NCI-H1417 (cell line): Measurements from ENCODE around the gene NDOR1.

Experiments used
- DNase-seq, 3 experiments: peaks; one replicate each; lab custom pipeline; 2025; lab: John Stamatoyannopoulos, UW

The NDOR1 gene

DNA sequence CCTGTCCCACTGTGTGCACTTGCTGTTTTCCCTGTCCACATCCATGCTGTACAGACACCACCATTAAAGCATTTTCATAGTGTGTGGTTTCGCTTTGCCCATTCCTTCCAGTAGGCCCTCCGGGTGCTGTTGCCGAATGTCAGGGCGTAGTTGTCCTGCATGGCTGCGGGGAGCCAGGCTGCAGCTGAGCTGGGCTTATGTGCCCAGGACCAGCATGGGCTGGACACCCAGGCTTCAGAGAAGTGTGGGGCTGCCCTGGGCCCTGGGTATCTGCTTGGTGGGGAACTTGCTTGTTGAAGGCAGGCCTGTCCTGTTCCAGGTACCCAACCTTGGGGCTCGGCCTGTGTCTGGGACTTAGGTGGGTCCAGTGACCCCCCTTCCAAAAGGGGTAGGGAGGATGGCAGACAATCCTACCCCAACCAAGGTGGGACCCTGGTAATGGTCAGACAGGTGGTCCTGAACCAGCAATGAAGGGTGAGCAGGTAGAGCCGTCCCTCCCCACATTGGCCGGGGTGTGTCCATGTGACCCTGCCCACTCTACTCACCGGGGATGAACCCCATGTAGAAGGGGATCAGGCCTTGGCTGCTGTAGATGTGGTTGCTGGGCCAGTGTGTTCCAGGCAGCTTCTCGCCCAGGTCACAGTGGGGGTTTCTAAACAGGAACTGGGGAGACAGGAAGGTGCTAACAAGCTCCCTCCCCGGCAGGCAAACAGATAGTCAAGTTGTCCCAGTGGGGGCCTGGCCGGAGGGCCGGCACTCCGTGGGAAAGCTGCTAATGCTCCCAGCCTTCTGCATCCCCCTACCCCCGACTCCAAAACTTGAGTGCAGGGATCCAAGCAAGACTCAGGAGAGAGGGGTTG is 38.4 kb downstream of the NDOR1 start:
- peak in 1 of 3 experiments; percentile 73 for DNase-seq

DNA sequence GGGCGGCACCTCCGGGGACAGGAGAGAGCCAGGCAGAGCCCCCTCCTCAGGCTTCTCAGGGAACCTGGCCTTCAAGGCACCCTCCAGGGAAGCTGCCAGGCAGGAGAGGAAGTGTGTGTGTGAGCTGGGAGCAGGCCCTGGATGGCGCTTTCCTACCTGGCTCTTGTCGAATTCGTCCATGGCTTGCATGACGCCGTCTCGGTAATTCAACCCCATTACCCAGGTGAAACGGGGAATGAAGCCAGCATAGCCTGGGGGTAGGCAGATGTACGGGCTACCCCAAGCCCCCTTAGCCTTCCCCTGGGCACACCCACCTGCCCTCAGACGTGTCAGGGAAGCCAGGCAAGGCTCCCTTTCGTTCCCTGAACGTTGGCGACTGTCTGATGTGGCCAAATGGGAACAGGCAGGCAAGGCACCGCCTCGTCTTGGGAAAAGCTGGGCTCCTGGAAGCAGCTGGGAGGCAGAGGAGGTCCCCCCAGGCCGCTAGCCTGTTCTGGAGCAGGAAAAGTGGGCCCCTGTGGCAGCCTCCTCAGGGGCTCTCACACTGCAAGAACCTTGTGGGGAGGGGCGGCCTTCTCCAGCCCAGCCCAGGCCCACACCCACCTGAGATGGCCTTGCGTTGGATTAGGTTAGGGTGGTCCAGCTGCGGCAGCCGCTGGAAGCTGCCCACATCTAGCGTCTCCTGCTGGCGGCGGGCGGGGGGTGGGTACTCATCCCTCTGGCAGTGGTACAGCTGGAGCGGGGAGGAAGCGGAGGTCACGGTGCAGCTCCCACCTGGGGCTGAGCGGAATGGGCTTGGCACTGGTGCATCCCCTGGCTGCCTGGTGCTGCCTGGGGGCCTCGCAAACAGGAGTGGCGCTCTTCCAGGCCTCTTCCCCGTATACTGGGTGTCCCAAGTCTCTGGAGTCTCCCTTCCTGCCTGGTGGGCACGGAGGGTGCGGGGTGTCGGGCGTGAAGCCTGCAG is 39.3 kb downstream of the NDOR1 start:
- DNase-seq, result peak in 2 of 3 experiments; percentile 43 to 73

DNA sequence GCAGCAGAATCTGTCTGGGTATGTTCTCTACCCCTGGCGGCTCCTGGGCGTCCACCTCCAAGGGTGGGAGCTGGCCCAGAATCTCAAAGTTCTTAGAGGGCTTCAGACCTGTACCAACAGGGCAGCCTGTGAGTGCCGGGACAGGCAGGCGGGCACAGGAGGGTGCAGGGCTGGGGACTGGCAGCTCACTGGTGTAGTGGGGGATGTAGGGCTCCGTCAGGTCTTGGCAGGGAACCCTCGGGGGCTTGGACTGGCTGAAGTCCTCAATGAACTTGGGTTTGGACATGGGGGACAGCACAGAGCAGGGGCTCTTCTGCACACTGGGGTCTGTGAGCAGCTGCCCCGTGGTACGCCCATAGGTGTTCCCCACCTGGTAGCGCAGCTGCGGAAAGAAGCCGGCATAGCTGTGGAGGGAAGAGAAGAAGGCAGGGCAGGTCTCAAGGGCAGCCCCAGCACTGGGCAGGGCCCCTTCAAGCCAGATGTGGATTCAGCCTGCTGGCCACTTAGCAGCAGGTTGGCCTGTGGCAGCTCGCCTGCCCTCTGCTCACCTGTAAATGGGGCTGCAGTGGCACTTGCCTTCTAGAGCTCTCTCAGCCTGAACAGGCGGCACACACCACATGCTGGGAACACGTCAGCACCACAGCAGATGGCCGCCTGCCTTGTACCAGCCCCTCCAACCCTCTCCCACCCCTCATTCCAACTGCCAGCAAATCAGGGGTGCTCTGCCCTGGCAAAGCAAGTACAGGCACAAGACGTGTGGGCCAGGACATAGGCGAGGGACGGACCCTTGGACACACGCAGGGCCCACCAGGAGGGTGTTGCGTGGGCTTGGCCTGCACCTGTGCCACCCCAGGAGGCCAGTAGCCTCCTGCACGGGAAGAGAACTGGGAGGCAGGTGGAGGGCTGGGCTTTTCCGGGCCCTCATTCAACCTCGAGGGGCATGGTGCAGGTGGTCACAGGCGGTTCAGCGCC is 40.2 kb downstream of the NDOR1 start:
- peak in 2 of 3 experiments; percentile 72 to 84 for DNase-seq

DNA sequence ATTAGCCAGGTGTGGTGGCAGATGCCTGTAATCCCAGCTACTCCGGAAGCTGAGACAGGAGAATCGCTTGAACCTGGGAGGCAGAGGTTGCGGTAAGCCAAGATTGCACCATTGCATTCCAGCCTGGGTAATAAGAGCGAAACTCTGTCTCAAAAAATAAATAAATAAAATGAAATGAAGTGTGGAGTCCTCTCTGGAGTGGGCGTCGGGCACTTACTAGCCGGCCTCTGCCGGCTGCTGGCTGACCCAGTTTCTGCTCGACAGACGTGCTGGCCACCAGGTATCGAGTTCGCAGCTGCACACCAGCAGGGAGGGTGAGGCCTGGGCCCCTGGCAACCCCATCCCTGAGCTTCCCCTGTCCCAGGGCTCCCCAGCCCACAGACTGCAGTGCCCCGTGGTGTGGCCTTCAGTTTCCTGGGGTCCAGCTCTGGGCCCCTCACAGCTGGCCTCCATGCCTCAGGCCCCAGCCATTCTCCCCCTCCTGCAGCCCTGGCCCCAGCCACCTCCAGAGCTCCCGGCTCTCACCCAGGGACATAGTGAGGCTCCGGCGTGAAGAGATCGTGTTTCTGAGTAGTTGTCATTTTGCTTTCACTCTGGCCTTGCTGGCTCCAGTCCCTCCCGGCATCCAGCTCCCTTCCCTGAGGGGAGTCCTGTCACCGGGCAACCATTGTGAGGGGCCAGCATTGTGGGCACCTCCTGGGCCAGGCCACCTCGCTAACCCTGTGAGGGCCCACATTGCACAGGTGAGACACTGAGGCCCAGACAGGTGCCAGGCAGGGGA is 41.8 kb downstream of the NDOR1 start:
- peak in 1 of 3 experiments; percentile 22 for DNase-seq

DNA sequence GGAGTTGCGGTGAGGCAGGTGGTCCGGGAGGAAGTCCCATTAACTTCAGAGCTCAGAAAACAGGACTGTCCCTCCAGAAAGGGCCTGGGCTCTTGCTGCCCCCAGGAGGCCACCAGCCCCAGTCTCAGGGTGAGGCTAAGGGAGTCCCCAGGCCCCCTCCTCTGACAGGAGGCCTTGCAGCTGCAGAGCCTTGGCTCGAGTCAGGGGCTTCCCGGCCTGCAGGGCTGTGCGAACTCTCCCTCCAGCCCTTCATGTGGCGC is 42.3 kb downstream of the NDOR1 start:
- DNase-seq, result no peak

DNA sequence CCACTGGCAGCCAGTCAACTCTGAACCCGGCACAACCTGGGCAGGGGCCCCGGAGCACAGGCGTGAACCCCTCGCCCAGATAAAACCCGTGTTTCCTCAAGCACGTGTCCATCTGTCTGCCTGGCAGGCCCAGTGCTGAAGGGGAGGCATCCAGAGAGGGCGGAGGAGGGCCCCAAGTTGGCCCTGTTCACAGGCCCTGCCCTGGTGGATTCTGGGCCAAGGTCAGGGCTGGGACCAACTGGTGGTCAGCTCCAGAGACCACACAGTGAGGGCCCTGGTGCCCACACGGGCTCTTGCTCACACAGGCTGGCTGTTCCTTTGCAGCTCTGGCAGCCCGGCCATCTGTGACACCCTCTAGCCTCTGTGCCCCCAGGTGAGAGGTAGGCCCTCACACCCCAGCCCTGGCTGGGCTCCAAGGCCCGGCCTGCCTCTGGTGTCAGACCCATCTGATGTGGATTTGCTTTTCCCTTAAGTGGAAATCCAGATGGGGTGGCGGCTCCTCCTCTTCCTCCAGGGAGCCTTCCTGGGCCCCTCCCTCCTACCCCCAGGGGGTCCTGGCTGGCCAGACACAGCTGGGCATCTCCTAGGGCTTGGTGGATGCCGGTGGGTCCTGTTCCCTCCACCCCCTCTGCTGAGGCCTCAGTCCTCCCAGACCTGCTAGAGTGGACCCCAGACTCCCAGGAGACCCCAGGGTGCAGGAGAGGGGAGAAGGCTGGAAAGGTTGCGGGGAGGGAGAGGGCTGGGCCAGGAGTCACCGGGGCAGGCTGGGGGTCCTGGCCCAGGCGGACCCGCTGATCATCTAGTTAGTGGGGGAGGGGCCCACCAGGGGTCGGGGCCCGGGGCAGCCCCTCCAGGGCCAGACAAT is 45.1 kb downstream of the NDOR1 start:
- DNase-seq, result no peak

DNA sequence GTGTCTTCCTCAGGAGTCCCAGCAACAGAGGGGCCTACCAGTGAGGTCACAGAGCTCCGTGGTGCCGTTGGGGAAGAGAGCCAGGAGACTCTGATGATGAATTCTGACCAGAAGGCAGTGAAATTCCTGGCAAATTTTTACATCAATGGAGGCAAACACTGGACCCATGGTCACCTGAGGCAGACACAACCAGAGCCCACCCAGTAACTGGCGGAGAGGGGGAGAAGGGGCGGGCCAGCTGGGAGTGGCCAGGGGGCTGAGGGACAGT is 45.6 kb downstream of the NDOR1 start, which contains the start of gene STPG3:
TSS of gene STPG3 (plus strand) at position 93 of the 268 bp plus-strand sequence. CDS start at position 94, 1 bp downstream.
- no peak for DNase-seq

DNA sequence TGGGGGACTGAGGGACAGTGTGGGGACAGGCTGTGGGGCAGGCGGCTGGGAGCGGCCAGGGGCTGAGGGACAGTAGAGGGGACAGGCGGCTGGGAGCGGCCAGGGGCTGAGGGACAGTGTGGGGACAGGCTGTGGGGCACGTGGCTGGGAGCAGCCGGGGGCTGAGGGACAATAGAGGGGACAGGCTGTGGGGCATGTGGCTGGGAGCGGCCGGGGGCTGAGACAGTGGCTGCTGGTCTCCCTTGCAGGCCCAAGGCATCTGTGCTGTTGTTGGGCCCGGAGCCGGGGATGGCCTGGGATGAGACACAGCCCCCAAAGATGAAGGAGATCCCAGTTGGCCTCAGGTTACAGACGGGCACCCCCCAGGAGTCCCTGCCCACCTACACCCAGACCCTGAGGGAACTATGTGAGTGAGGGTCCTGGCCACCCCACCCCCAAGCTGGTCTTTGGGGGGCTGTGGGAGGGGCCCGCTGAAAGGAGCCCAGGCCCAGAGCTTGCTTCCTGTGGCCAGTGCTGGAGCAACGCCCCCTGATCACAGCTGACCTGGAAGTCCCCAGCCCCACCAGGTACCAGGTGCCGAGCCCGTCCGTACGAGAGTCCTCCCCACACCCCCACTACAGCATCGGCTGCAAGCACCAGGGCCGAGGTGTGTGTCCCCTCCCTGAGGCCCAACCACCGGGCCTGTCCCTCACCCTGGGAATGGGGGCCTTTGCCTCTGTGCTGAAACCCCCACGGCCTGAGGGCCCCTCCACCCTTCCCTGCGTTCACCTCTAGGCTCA is 46.2 kb downstream of the NDOR1 start:
- DNase-seq, result no peak

DNA sequence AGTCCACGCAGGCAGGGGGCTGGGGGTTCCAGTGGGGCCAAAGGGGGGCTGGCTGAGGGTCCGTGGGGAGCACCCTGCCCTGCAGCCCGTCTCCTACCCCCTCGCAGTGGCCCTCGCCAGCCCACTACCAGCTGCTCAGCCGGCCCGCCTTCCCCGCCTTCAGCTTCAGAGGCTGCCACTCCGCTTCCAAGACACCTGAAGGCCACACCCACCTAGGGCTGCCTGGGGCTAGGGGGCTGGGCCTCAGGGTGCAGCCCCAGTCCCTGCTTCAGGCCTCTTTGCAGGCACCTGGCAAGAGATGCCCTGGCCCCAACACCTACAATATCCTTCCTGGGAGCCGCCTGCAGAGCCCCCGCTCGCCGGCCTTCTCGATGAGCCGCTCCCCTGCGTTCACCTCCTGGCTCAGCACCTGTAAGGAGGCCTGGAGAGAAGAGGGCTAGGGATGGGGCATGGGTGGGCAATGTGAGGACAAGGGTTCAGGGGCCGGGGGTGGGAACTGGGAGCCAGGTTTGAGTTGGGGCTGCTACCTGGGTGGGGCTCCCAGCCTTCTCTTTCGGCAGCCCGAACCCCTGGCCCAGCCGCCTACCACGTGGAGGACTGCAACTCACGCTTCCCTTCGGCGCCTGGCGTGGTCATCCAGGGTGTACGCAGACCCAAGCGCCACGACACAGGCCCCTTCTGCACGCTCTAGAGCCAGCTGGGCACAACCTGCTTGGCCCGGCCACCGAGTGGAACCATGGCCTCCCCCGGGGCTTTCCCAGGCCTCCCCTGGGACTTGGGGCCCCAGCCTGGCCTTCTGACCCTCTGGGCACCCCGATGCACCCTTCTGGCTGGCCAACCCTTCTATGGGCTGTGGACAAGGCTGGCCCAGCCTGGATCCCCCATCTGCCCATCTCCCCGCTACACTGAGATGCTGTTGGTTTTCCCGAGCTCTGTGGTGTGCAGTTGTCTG is 47.3 kb downstream of the NDOR1 start:
- DNase-seq, result peak; percentile 13 to 31 (median 30)

DNA sequence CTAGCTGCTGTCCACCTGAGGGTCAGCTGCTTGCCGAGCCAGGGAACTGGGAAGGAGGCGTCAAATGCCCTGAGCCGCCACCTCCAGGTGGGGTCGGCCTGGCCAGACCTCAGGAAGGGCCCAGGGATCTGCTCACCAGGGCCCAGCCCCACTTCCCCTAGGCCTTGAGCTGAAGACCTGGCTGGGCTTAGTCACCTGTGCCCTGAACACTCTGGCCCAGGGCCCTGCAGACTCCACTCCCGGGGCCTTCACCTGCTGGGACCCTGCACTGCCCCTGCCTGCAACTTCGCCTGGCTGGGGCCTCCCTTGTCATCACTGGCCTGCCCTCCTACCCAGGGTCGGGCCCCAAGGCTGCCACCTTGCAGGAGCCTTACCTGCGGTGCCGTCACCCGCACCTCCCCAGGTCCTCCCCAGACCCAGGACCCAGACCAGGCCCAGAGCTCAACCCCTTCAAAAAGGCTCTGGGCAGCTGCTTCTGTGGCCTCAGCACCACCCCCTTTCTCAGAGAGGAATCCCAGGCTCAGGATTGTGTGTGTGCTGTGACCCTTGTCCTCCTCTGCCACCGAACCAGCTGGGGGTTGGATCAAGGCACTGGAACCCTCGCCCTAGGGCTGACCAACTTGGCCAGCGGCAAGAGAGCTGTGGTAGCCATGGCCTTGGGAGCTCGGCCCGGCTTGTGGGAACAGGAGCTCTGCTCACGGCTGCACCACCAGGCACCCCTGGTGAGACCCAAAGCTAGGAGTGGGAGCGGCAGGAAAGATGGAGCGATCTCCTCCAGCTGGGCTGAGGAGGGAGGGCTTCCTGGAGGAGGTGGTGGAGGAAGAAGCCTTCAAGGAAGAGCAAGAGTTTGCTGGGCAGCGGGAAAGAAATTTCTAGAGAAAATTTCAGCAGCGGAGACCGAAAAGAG is 48.5 kb downstream of the NDOR1 start:
- DNase-seq, result peak in 2 of 3 experiments; percentile 54 to 60

DNA sequence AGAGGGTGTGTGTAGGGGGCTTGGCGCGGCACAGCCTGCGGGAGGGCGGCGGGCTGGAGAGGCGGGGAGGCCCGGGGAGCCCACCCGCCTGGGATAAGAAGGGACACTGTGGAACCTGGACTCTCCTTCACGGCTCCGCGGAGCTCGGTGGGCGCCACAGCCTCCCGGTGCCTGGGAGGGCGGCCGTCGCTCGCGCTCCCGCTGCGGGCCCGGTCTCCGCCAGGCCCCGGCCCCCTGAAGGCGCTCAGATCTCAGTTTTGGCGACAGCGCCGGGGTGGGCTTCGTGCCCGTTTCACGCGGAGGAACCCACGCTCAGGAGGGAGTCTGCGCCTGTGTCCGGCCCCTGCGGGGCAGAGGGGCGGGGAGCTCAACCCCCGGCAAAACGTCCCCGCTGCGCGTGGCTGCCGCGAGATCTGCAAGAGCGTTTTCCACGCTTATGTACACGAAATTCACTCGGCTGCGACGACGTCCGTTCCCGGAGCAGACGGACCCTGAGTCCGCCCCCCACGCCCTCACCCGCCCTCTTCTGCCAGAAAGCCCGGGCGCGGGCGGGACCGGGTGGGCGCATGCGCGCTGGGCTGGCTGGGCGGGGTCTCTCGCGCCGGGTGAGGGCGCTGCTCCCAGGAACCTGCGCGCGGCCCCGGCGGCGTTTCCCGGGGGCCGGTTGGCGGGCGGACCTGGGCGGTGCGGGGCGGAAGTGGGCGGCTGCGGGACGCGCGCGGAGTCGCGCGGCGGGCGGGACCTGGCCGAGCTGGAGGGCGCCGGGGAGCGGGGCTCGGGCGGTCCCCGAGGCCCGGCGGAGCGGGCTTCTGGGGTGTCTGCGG is 49.3 kb downstream of the NDOR1 start, which contains the start of gene NELFB:
TSS of gene NELFB (plus strand) at position 704 of the 824 bp plus-strand sequence.
- DNase-seq, result peak; percentile 85 to 95 (median 94)

DNA sequence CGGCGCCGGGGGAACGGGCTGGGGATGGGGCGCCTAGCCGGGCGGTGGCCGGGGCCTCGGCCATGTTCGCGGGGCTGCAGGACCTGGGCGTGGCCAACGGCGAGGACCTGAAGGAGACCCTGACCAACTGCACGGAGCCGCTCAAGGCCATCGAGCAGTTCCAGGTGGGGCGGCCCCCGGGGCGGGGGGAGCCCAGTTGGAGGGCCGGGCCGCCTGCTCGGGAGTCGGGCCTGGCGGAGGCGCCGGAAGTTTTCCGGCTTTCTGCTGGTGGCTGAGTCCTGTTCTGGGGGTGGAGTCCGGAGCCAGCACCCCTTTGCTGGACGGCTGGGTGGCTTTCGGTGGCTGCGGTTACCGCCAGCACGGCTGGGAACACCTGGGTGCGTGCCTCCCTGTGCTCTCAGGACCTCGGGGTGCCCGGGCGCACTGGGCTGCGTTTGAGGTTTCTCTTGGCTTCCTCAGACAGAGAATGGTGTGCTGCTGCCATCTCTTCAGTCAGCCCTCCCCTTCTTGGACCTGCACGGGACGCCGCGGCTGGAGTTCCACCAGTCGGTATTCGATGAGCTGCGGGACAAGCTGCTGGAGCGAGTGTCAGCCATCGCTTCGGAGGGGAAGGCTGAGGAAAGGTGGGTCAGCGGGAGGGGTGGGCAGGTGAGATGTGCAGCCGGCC is 50.1 kb downstream of the NDOR1 start:
- peak in 1 of 3 experiments; percentile 80 for DNase-seq

DNA sequence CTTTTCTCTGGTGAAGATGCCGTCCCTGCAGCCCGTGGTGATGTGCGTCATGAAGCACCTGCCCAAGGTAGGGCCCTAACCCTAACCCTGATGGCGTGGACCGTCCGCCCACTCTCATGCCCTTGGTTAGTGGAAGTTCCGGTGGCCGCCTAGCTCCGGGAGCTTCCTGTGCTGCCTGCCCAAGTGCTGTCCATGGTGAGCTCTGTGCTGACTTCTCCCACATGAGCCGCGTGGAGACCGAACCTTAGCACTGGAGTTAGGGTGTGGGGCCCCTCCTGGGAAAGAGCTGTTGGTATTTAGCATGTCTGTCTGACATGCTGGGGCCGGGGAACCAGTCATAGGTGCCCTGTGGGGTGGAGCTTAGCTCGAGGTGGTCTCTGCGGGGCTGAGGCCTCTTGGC is 50.9 kb downstream of the NDOR1 start:
- no peak for DNase-seq

DNA sequence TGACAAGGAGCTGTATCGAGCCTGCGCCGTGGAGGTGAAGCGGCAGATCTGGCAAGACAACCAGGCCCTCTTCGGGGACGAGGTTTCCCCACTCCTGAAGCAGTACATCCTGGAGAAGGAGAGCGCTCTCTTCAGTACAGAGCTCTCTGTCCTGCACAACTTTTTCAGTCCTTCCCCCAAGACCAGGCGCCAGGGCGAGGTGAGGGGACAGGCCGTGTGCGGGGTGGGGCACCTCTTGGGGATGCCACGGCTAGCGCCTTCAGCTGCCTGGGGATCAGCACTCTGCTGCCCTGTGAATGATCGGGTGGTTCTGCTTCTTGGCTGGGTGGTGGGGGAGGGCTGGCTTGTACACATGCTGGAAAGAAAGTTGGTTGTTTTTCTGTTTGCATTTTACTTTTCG is 51.4 kb downstream of the NDOR1 start:
- no peak for DNase-seq

DNA sequence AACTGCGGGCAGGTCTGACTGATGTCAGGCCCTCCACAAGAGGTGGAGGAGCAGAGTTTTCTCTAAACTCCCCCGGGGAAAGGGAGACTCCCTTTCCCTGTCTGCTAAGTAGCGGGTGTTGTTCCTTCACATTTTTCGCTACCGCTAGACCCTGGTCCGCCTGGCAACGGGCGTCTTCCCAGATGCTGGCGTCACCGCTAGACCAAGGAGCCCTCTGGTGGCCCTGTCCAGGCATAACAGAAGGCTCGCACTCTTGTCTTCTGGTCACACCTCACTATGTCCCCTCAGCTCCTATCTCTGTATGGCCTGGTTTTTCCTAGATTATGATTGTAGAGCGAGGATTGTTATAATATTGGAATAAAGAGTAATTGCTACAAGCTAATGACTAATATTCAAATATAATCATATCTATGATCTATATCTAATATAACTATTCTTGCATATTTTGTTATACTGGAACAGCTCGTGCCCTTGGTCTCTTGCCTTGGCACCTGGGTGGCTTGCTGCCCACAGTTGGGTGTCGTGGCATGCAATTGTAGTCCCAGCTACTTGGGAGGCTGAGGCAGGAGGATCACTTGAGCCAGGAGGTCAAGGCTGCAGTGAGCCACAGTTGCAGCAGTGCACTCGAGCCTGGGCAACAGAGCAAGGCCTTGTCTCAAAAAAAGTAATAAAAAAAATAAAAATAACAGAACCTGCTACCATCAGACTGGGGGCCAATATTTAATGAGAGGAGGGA is 56.8 kb downstream of the NDOR1 start:
- peak in 2 of 3 experiments; percentile 17 to 53 for DNase-seq
